ENCODE results near the gene AFTPH. TPM values are rescaled to one million over a fixed set of nuclear protein-coding genes. Genes with fewer than 3 reads are reported as not detected.

Gene AFTPH
- total RNA-seq, 2 donors from 2014 or later, result 32.0 to 52.9 TPM

- DNase-seq (no peak), ATAC-seq (no peak)
- H3K27me3 ChIP-seq, result no peaks in the 10 kb centered on the region
- no peak overlapping the region for H3K4me3 ChIP-seq
- intact Hi-C loops (cut with DNase I), result no loop called here
- H3K4me1 ChIP-seq, result peaks cover 8% of the 10 kb centered on the region
- H3K27ac ChIP-seq, result no peak overlapping the region
- H3K9me3 ChIP-seq, result no peaks in the 10 kb centered on the region
- TF ChIP-seq POLR2A (IDR thresholded peaks at IDR 0.05), result no peak
- TF ChIP-seq CTCF (IDR thresholded peaks at IDR 0.05), result no peak
- 74 to 77% methylated on average over 26 to 27 of the region's 27 CpGs for WGBS, 2 donors
- H3K36me3 ChIP-seq (replicated peaks in 1 of 2; ENCODE audit: insufficient read depth in 1 of 2, low read depth in 2 of 2), result no peaks in the 10 kb centered on the region
Measured at GRCh38 chr2:64626963-64627760, 103.0 kb downstream of the AFTPH start.

GRCh38 chr2:64627860-64628841, 104.0 kb downstream of the AFTPH start:
- no peak overlapping the region for H3K27ac ChIP-seq
- no peak for TF ChIP-seq CTCF (IDR thresholded peaks at IDR 0.05)
- no peak for TF ChIP-seq POLR2A (IDR thresholded peaks at IDR 0.05)
- no peaks in the 10 kb centered on the region for H3K36me3 ChIP-seq (replicated peaks in 1 of 2; ENCODE audit: insufficient read depth in 1 of 2, low read depth in 2 of 2)
- intact Hi-C loops (cut with DNase I), result no loop called here
- no peaks in the 10 kb centered on the region for H3K9me3 ChIP-seq
- no peak overlapping the region for H3K4me3 ChIP-seq
- WGBS, 2 donors, result 77 to 81% methylated on average over 14 of the region's 14 CpGs
- peaks cover 8% of the 10 kb centered on the region for H3K4me1 ChIP-seq
- no peaks in the 10 kb centered on the region for H3K27me3 ChIP-seq
- DNase-seq (no peak), ATAC-seq (no peak)

GRCh38 chr2:64629329-64629781, 105.2 kb downstream of the AFTPH start:
- DNase-seq (peak in 2 of 4 donors; percentile 34 to 48), ATAC-seq (peak; percentile 24)
- Histone ChIP-seq H3K27ac (peak overlapping the region in 1 of 4 donors; percentile 16), H3K36me3 (replicated peaks in 1 of 2; ENCODE audit: insufficient read depth in 1 of 2, low read depth in 2 of 2) (no peaks in the 10 kb centered on the region), H3K27me3 (no peaks in the 10 kb centered on the region), H3K9me3 (no peaks in the 10 kb centered on the region), H3K4me1 (peaks cover 8% of the 10 kb centered on the region), H3K4me3 (no peak overlapping the region)
- TF ChIP-seq POLR2A (IDR thresholded peaks at IDR 0.05) (no peak), CTCF (IDR thresholded peaks at IDR 0.05) (no peak)
- intact Hi-C loops (cut with DNase I), result no loop called here
- 34 to 50% methylated on average over 10 of the region's 10 CpGs for WGBS, 2 donors

GRCh38 chr2:64629875-64630274, 105.7 kb downstream of the AFTPH start:
- no peak for DNase-seq
- intact Hi-C loops (cut with DNase I), result no loop called here
- Histone ChIP-seq H3K4me1 (peaks cover 8% of the 10 kb centered on the region), H3K36me3 (replicated peaks in 1 of 2; ENCODE audit: insufficient read depth in 1 of 2, low read depth in 2 of 2) (no peaks in the 10 kb centered on the region), H3K9me3 (no peaks in the 10 kb centered on the region), H3K27ac (peak overlapping the region in 1 of 4 donors; percentile 16), H3K27me3 (no peaks in the 10 kb centered on the region), H3K4me3 (no peak overlapping the region)
- WGBS, 2 donors, result 80 to 83% methylated on average over 7 of the region's 7 CpGs
- TF ChIP-seq CTCF (IDR thresholded peaks at IDR 0.05) (no peak), POLR2A (IDR thresholded peaks at IDR 0.05) (no peak)
- no peak for ATAC-seq

Measured in body of pancreas (tissue), 4 donors.